A549 (cell line): Measurements from ENCODE around the gene PRCP. TPM values are rescaled to one million over a fixed set of nuclear protein-coding genes. Genes with fewer than 3 reads are reported as not detected.

Experiments
- ATAC-seq, 2 experiments: fragments of 200-7000 bp in 1 of 2; fragments of >200 bp in 1 of 2; cut with Nextera tagmentation in 1 of 2; cut with Tn5 transposase in 1 of 2; 3 replicates each; pipeline versions ENCODE4 v1.8.0 to v1.9.1; 2018 to 2020; ENCODE audit warnings: mild to moderate bottlenecking in 1 of 2, moderate library complexity in 1 of 2
- CTCF ChIA-PET: fragments of 300-600 bp; sonication (Branson Sonifier 250); formaldehyde crosslinking; extraction: SDS; loops from one replicate; lab custom pipeline; 2021; ENCODE audit warnings: antibody characterized with exemption, inconsistent platforms; lab: Yijun Ruan, JAX
- POLR2A ChIA-PET: fragments of 350-600 bp; formaldehyde crosslinking; extraction: SDS; loops from one replicate; lab custom pipeline; 2021; ENCODE audit warnings: antibody characterized with exemption, inconsistent platforms; lab: Yijun Ruan, JAX
- DNase-seq, 2 experiments: peaks; one replicate each; pipeline versions ENCODE4 v3.0.0 to v3.0.0-alpha.2; 2011 to 2016; ENCODE audit warnings: low read depth in 1 of 2, low spot score in 1 of 2
- FAIRE-seq: peaks from 2 replicates; lab custom pipeline; 2011; peaks lifted over from hg19 to GRCh38; lab: Jason Lieb, UNC
- H3K27ac ChIP-seq, 2 experiments: fragments of >200 bp; sonication (Bioruptor Twin); formaldehyde crosslinking; 3 replicates each; pipeline ENCODE4 v1.5.1; 2016 to 2017
- H3K4me1 ChIP-seq: fragments of >200 bp; sonication (Bioruptor Twin); formaldehyde crosslinking; 3 replicates; pipeline ENCODE4 v1.6.1; 2016
- H3K4me2 ChIP-seq: fragments of >200 bp; sonication (Bioruptor Twin); formaldehyde crosslinking; 3 replicates; pipeline ENCODE4 v1.6.1; 2016
- H3K4me3 ChIP-seq: fragments of >200 bp; sonication (Bioruptor Twin); formaldehyde crosslinking; 3 replicates; pipeline ENCODE4 v1.5.1; 2016
- H3K9me3 ChIP-seq: fragments of >200 bp; sonication (Bioruptor Twin); formaldehyde crosslinking; 3 replicates; pipeline ENCODE4 v1.6.1; 2016
- CBX2 ChIP-seq: fragments of 200-600 bp; sonication (generic); IDR thresholded peaks from 2 replicates; pipeline ENCODE4 v1.6.1; 2016; ENCODE audit warnings: low read depth, mild to moderate bottlenecking, borderline replicate concordance
- CHD4 ChIP-seq: fragments of 200-600 bp; sonication (generic); IDR thresholded peaks from 2 replicates; pipeline ENCODE4 v1.6.1; 2016; ENCODE audit warnings: antibody characterized with exemption, mild to moderate bottlenecking, borderline replicate concordance
- EHF ChIP-seq: fragments of 250-450 bp; sonication (Bioruptor Pico); IDR thresholded peaks from 2 replicates; pipeline ENCODE4 v1.5.0; 2020; ENCODE audit warnings: mild to moderate bottlenecking
- EHMT2 ChIP-seq: fragments of 200-600 bp; sonication (generic); IDR thresholded peaks from 2 replicates; pipeline ENCODE4 v1.6.1; 2016; ENCODE audit warnings: antibody characterized with exemption, low read depth, mild to moderate bottlenecking, moderate library complexity
- FOSB ChIP-seq: fragments of 250-450 bp; sonication (Bioruptor Pico); IDR thresholded peaks from 2 replicates; pipeline ENCODE4 v1.5.0; 2020; ENCODE audit warnings: mild to moderate bottlenecking, moderate library complexity
- HEYL ChIP-seq: fragments of 250-450 bp; sonication (Bioruptor Pico); IDR thresholded peaks from 2 replicates; pipeline ENCODE4 v1.8.0; 2021; ENCODE audit warnings: mild to moderate bottlenecking, moderate library complexity
- JUN ChIP-seq, 2 experiments: fragments of >200 bp; sonication (Bioruptor Twin); formaldehyde crosslinking; IDR thresholded peaks; 2 replicates in 1 of 2; 3 replicates in 1 of 2; pipeline ENCODE4 v1.6.1; 2016 to 2017
- JUNB ChIP-seq: fragments of >200 bp; sonication (Bioruptor Twin); formaldehyde crosslinking; IDR thresholded peaks from 2 replicates; pipeline ENCODE4 v1.6.1; 2016
- KDM5A ChIP-seq: fragments of 200-600 bp; sonication (generic); IDR thresholded peaks from 2 replicates; pipeline ENCODE4 v1.6.1; 2016; ENCODE audit warnings: antibody characterized with exemption, mild to moderate bottlenecking
- MAFK ChIP-seq: fragments of 450-650 bp; IDR thresholded peaks from 2 replicates; pipeline ENCODE4 v1.6.1; 2014; ENCODE audit not compliant: partially characterized antibody
- NFE2L2 ChIP-seq: fragments of 150-350 bp; conservative IDR thresholded peaks from 2 replicates; pipeline ENCODE4 v1.6.1; 2014; ENCODE audit warnings: low read length
- NR3C1 ChIP-seq: fragments of >200 bp; sonication (Bioruptor Twin); formaldehyde crosslinking; IDR thresholded peaks from 3 replicates; pipeline ENCODE4 v1.6.1; 2017
- POLR2AphosphoS2 ChIP-seq: conservative IDR thresholded peaks from 2 replicates; pipeline ENCODE4 v1.6.1; 2012; ENCODE audit warnings: low read length, improper control_type of control experiment, inconsistent platforms
- RAD21 ChIP-seq, 2 experiments: fragments of >200 bp in 1 of 2; sonication (Bioruptor Twin) in 1 of 2; formaldehyde crosslinking in 1 of 2; IDR thresholded peaks in 1 of 2; conservative IDR thresholded peaks in 1 of 2; 2 replicates in 1 of 2; 3 replicates in 1 of 2; pipeline ENCODE4 v1.6.1; 2012 to 2018; ENCODE audit warnings: inconsistent platforms in 1 of 2
- SREBF2 ChIP-seq: fragments of 450-650 bp; IDR thresholded peaks from 2 replicates; pipeline ENCODE4 v1.6.1; 2014; ENCODE audit warnings: mild to moderate bottlenecking, moderate library complexity
- ZC3H11A ChIP-seq: fragments of 450-650 bp; IDR thresholded peaks from 2 replicates; pipeline ENCODE4 v1.6.1; 2014; ENCODE audit warnings: antibody characterized with exemption, mild to moderate bottlenecking
- WGBS: methylation state at CpG from one replicate; pipeline ENCODE4 v1.1.6; 2017; ENCODE audit errors: missing lambda C conversion rate; 5-methylcytosine and 5-hydroxymethylcytosine counted together
- polyA plus RNA-seq, 4 experiments: library from polyadenylated mRNA; depleted of rRNA in 3 of 4; stranded (reverse); fragments of >200 nt; fragmentation: RNase III in 1 of 4; extraction: RNeasy Plus Mini Kit Qiagen cat#74134 plus additional on column Dnase treatment in 1 of 4; gene quantifications; 2 replicates in 3 of 4; 3 replicates in 1 of 4; pipeline ENCODE4 v1.2.3, GENCODE V29; 2011 to 2017
- TF ChIP-seq, protein P1 (sequence below): fragments of 150-350 bp; IDR thresholded peaks from 2 replicates; pipeline ENCODE4 v1.6.1; 2014; ENCODE audit warnings: low read depth, mild to moderate bottlenecking, low read length
- TF ChIP-seq, protein P2 (sequence below): fragments of 250-450 bp; sonication (Bioruptor Pico); IDR thresholded peaks from 2 replicates; pipeline ENCODE4 v1.5.0; 2020; ENCODE audit warnings: low read depth, mild to moderate bottlenecking, moderate library complexity
- TF ChIP-seq, protein P3 (sequence below): fragments of 450-650 bp; IDR thresholded peaks from 2 replicates; pipeline ENCODE4 v1.6.1; 2014; ENCODE audit warnings: antibody characterized with exemption
- TF ChIP-seq, protein P4 (sequence below): fragments of 200-600 bp; sonication (generic); IDR thresholded peaks from 2 replicates; pipeline ENCODE4 v1.6.1; 2016; ENCODE audit warnings: antibody characterized with exemption, mild to moderate bottlenecking, moderate library complexity

PRCP gene
- polyA plus RNA-seq, 2 of the 4 experiments (the other 2 are of a cell fraction) = 49.8 to 86.2 TPM

DNA sequence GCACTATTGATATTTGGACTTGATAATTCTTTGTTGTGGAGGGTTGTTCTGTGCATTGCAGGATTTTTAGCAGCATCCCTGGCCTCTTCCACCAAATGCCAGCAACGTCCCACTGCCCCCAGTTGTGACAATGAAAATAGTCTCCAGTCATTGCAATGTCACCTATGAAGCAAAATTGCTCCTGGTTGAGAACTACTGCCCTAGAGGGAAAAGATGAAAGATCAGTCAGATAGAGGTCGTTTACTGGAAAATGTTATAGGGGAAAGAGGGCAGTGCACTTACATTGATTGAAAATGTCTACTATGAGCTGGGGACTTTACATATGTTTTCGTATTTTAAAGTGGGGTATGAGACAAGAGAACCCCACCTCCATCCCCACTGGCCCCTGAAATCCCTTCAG is 89.5 kb downstream of the PRCP start:
- Histone ChIP-seq H3K4me3 (no peak overlapping the region), H3K9me3 (no peaks in the 10 kb centered on the region), H3K4me2 (no peak overlapping the region), H3K27ac (no peak overlapping the region), H3K4me1 (no peaks in the 10 kb centered on the region)
- CTCF ChIA-PET = interaction anchor here (1.7 kb wide), 1 partner anchor 10 kb away, joined by 3 read pairs; no protein-coding TSS in a partner anchor
- DNase-seq = no peak
- POLR2A ChIA-PET = no interaction called here
- no peak for FAIRE-seq
- no peak for ATAC-seq
- TF ChIP-seq KDM5A (no peak), CHD4 (no peak), ZC3H11A (no peak), EHMT2 (no peak), JUNB (no peak), NR3C1 (no peak), POLR2AphosphoS2 (no peak), HEYL (CRISPR knock-in tag) (no peak)
- TF ChIP-seq, protein P1, sequence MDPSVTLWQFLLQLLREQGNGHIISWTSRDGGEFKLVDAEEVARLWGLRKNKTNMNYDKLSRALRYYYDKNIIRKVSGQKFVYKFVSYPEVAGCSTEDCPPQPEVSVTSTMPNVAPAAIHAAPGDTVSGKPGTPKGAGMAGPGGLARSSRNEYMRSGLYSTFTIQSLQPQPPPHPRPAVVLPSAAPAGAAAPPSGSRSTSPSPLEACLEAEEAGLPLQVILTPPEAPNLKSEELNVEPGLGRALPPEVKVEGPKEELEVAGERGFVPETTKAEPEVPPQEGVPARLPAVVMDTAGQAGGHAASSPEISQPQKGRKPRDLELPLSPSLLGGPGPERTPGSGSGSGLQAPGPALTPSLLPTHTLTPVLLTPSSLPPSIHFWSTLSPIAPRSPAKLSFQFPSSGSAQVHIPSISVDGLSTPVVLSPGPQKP = no peak
- TF ChIP-seq, protein P2, sequence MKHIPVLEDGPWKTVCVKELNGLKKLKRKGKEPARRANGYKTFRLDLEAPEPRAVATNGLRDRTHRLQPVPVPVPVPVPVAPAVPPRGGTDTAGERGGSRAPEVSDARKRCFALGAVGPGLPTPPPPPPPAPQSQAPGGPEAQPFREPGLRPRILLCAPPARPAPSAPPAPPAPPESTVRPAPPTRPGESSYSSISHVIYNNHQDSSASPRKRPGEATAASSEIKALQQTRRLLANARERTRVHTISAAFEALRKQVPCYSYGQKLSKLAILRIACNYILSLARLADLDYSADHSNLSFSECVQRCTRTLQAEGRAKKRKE = no peak
- TF ChIP-seq, protein P3, sequence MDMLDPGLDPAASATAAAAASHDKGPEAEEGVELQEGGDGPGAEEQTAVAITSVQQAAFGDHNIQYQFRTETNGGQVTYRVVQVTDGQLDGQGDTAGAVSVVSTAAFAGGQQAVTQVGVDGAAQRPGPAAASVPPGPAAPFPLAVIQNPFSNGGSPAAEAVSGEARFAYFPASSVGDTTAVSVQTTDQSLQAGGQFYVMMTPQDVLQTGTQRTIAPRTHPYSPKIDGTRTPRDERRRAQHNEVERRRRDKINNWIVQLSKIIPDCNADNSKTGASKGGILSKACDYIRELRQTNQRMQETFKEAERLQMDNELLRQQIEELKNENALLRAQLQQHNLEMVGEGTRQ = no peak
- WGBS = 19% methylated on average over 3 of the region's 3 CpGs

DNA sequence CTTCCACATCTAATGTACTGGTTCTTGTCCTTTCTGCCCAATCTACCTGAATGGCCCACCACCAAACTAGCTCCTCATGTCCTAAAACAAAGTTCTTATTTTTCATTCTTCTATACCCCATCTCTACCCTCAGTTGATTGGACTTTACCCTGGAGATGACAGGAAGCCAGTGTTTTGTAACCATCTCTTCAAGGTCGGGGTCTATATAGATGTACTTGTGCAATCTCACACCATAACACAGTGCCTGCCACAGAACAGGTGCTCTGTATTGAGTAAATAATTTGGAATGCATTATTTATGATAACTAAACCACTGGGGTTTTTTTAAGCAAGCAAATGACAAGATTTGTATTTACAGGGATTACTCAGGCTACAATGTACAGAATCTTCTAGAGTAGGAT is 89.9 kb downstream of the PRCP start:
- DNase-seq = no peak
- H3K9me3 ChIP-seq = no peaks in the 10 kb centered on the region
- 19% methylated on average over 1 of the region's 1 CpG for WGBS
- H3K4me3 ChIP-seq = no peak overlapping the region
- no peaks in the 10 kb centered on the region for H3K4me1 ChIP-seq
- ATAC-seq = no peak
- no peak overlapping the region for H3K4me2 ChIP-seq
- H3K27ac ChIP-seq = no peak overlapping the region
- TF ChIP-seq RAD21 (conservative IDR thresholded peaks at IDR 0.05 in 1 of 2, IDR thresholded peaks at IDR 0.05 in 1 of 2) (no peak), EHMT2 (no peak)
- ChIA-PET CTCF (interaction anchor here (1.7 kb wide), 1 partner anchor 9 kb away, joined by 3 read pairs; no protein-coding TSS in a partner anchor), POLR2A (no interaction called here)
- no peak for FAIRE-seq

DNA sequence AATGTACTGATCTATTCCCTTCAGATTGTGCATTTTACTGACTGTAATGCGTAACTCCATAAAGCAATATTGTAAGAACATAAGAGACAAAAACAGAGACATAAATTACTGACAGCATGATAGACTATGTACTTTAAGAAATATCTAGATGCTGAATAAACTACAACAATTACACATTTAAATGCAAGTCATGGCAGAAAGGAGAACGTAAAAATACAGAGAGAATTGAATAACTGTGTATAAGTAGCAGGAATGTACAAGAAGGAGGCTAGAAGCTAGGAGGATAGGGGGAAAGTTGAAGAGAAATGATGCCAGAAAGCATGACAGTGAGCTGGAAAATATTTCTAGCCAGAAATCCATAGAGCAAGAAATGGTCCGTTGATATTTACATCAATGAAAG is 92.6 kb downstream of the PRCP start:
- H3K4me3 ChIP-seq = no peak overlapping the region
- no peaks in the 10 kb centered on the region for H3K4me1 ChIP-seq
- DNase-seq (no peak), ATAC-seq (no peak), FAIRE-seq (no peak)
- no peaks in the 10 kb centered on the region for H3K9me3 ChIP-seq
- CTCF ChIA-PET = no interaction called here
- POLR2A ChIA-PET = no interaction called here
- TF ChIP-seq FOSB (CRISPR knock-in tag) = no peak
- peak; percentile 66 for TF ChIP-seq NFE2L2
- TF ChIP-seq, protein P4, sequence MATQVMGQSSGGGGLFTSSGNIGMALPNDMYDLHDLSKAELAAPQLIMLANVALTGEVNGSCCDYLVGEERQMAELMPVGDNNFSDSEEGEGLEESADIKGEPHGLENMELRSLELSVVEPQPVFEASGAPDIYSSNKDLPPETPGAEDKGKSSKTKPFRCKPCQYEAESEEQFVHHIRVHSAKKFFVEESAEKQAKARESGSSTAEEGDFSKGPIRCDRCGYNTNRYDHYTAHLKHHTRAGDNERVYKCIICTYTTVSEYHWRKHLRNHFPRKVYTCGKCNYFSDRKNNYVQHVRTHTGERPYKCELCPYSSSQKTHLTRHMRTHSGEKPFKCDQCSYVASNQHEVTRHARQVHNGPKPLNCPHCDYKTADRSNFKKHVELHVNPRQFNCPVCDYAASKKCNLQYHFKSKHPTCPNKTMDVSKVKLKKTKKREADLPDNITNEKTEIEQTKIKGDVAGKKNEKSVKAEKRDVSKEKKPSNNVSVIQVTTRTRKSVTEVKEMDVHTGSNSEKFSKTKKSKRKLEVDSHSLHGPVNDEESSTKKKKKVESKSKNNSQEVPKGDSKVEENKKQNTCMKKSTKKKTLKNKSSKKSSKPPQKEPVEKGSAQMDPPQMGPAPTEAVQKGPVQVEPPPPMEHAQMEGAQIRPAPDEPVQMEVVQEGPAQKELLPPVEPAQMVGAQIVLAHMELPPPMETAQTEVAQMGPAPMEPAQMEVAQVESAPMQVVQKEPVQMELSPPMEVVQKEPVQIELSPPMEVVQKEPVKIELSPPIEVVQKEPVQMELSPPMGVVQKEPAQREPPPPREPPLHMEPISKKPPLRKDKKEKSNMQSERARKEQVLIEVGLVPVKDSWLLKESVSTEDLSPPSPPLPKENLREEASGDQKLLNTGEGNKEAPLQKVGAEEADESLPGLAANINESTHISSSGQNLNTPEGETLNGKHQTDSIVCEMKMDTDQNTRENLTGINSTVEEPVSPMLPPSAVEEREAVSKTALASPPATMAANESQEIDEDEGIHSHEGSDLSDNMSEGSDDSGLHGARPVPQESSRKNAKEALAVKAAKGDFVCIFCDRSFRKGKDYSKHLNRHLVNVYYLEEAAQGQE = no peak
- no peak for TF ChIP-seq EHF
- TF ChIP-seq SREBF2 = no peak
- no peak for TF ChIP-seq JUN (IDR thresholded peaks at IDR 0.05)
- peak; percentile 13 for TF ChIP-seq MAFK
- no peak for TF ChIP-seq CBX2
- WGBS = 41% methylated on average over 3 of the region's 3 CpGs
- H3K4me2 ChIP-seq = no peak overlapping the region
- H3K27ac ChIP-seq = no peak overlapping the region
